IMR-90 (cell line): Measurements from ENCODE around the gene CCDC27. TPM values are rescaled to one million over a fixed set of nuclear protein-coding genes. Genes with fewer than 3 reads are reported as not detected.

Experiments used
- ATAC-seq: fragments of 200-7000 bp; cut with Tn5 transposase; 2 replicates; pipeline ENCODE4 v1.9.1; 2020; ENCODE audit warnings: low read depth, mild to moderate bottlenecking, moderate library complexity
- BruUV-seq: library from RNA; stranded (reverse); fragments of 400-500 nt; replicated peaks from 2 replicates; lab custom pipeline; 2021; lab: Mats Ljungman, UMichigan
- CTCF ChIA-PET: fragments of 300-600 bp; formaldehyde crosslinking; extraction: SDS; loops from one replicate; lab custom pipeline; 2021; ENCODE audit warnings: antibody characterized with exemption; lab: Yijun Ruan, JAX
- POLR2A ChIA-PET: fragments of 300-600 bp; sonication (Branson Sonifier 250); formaldehyde crosslinking; loops from one replicate; lab custom pipeline; 2022; ENCODE audit warnings: antibody characterized with exemption; ENCODE audit not compliant: unreplicated experiment; lab: Charles Lee
- DNase-seq: peaks from one replicate; pipeline ENCODE4 v3.0.0; 2013
- H2AFZ ChIP-seq: replicated peaks from 2 replicates; pipeline ENCODE3; 2013; ENCODE audit warnings: low read length, mild to moderate bottlenecking; ENCODE audit not compliant: poor library complexity
- H2AK5ac ChIP-seq: 2 replicates; pipeline ENCODE4 v1.6.1; 2013; ENCODE audit warnings: low read depth, low read length, inconsistent platforms
- H2AK9ac ChIP-seq: replicated peaks from 2 replicates; pipeline ENCODE3; 2013; ENCODE audit warnings: mild to moderate bottlenecking, low read depth, low read length, moderate library complexity; ENCODE audit not compliant: poor library complexity
- H2BK120ac ChIP-seq: 2 replicates; pipeline ENCODE4 v1.6.1; 2013; ENCODE audit warnings: low read depth, low read length, inconsistent platforms
- H2BK15ac ChIP-seq: 3 replicates; pipeline ENCODE4 v1.6.1; 2013; ENCODE audit warnings: low read depth, low read length, inconsistent platforms
- H2BK20ac ChIP-seq: 2 replicates; pipeline ENCODE4 v1.6.1; 2013; ENCODE audit warnings: low read depth, mild to moderate bottlenecking, inconsistent platforms, low read length, moderate library complexity
- H2BK5ac ChIP-seq: 2 replicates; pipeline ENCODE4 v1.6.1; 2013; ENCODE audit warnings: mild to moderate bottlenecking, low read depth, low read length, inconsistent platforms; ENCODE audit not compliant: poor library complexity, severe bottlenecking
- H3K14ac ChIP-seq: replicated peaks from 2 replicates; pipeline ENCODE4 v1.6.1; 2013; ENCODE audit warnings: low read depth, low read length, inconsistent platforms
- H3K18ac ChIP-seq: 2 replicates; pipeline ENCODE4 v1.6.1; 2013; ENCODE audit warnings: low read depth, low read length, control low read depth
- H3K23ac ChIP-seq: 2 replicates; pipeline ENCODE4 v1.6.1; 2013; ENCODE audit warnings: low read depth, low read length, inconsistent platforms
- H3K27ac ChIP-seq: 2 replicates; pipeline ENCODE4 v1.5.1; 2013; ENCODE audit warnings: mild to moderate bottlenecking, control low read depth, low read length; ENCODE audit not compliant: insufficient read depth
- H3K27me3 ChIP-seq: 2 replicates; pipeline ENCODE4 v1.6.1; 2013; ENCODE audit warnings: low read length; ENCODE audit not compliant: control insufficient read depth, insufficient read depth
- H3K36me3 ChIP-seq: 2 replicates; pipeline ENCODE4 v1.6.1; 2013; ENCODE audit warnings: low read length, mixed read lengths; ENCODE audit not compliant: control insufficient read depth, insufficient read depth
- H3K4ac ChIP-seq: 2 replicates; pipeline ENCODE4 v1.6.1; 2013; ENCODE audit warnings: low read depth, low read length, inconsistent platforms
- H3K4me1 ChIP-seq: 2 replicates; pipeline ENCODE4 v1.6.1; 2013; ENCODE audit warnings: low read length, mixed read lengths; ENCODE audit not compliant: control insufficient read depth, insufficient read depth
- H3K4me2 ChIP-seq: 2 replicates; pipeline ENCODE4 v1.6.1; 2013; ENCODE audit warnings: low read depth, mild to moderate bottlenecking, control low read depth, low read length, moderate library complexity
- H3K4me3 ChIP-seq: 2 replicates; pipeline ENCODE4 v1.5.1; 2013; ENCODE audit warnings: low read depth, mild to moderate bottlenecking, control low read depth, low read length, moderate library complexity; ENCODE audit not compliant: insufficient read depth
- H3K56ac ChIP-seq: 2 replicates; pipeline ENCODE4 v1.6.1; 2013; ENCODE audit warnings: low read length, inconsistent platforms; ENCODE audit not compliant: insufficient read depth; ENCODE audit errors: extremely low read depth
- H3K79me1 ChIP-seq, 2 experiments: 2 replicates each; pipeline ENCODE4 v1.6.1; 2013; ENCODE audit warnings: low read length in 2 of 2, inconsistent platforms in 1 of 2, low read depth in 1 of 2
- H3K9ac ChIP-seq: 2 replicates; pipeline ENCODE4 v1.6.1; 2013; ENCODE audit warnings: low read depth, low read length, control low read depth
- H3K9me1 ChIP-seq: 2 replicates; pipeline ENCODE4 v1.6.1; 2013; ENCODE audit warnings: low read length, inconsistent platforms; ENCODE audit not compliant: insufficient read depth
- H3K9me3 ChIP-seq: 2 replicates; pipeline ENCODE4 v1.6.1; 2013; ENCODE audit warnings: low read length; ENCODE audit not compliant: control insufficient read depth, insufficient read depth
- H4K20me1 ChIP-seq: 2 replicates; pipeline ENCODE4 v1.6.1; 2013; ENCODE audit warnings: low read length, inconsistent platforms; ENCODE audit not compliant: insufficient read depth
- H4K5ac ChIP-seq: 2 replicates; pipeline ENCODE4 v1.6.1; 2013; ENCODE audit warnings: mild to moderate bottlenecking, low read depth, low read length, control low read depth
- H4K8ac ChIP-seq, 2 experiments: 2 replicates each; pipeline ENCODE4 v1.6.1; 2013; ENCODE audit warnings: low read depth in 2 of 2, low read length in 2 of 2, control low read depth in 1 of 2, inconsistent platforms in 1 of 2
- H4K91ac ChIP-seq: 2 replicates; pipeline ENCODE4 v1.6.1; 2013; ENCODE audit warnings: low read depth, low read length, inconsistent platforms; ENCODE audit not compliant: insufficient read depth
- MXI1 ChIP-seq: IDR thresholded peaks from 2 replicates; pipeline ENCODE4 v1.6.1; 2012; ENCODE audit warnings: low read depth, mild to moderate bottlenecking, low read length, moderate library complexity, borderline replicate concordance
- WGBS, 2 experiments: methylation state at CpG; one replicate each; pipeline versions ENCODE4 v1.1.5 to v1.1.7; 2013; ENCODE audit warnings: missing lambda C conversion rate in 2 of 2; ENCODE audit not compliant: insufficient read length in 1 of 2; ENCODE audit errors: extremely low coverage in 2 of 2; 5-methylcytosine and 5-hydroxymethylcytosine counted together
- dilution Hi-C: fragments of 300-500 bp; cut with HindIII; formaldehyde crosslinking; loops from one replicate; pipeline ENCODE4 v1.14.3; 2018; ENCODE audit warnings: low sequenced_read_pairs; ENCODE audit not compliant: unreplicated experiment
- in situ Hi-C: fragments of 300-500 bp; cut with MboI; formaldehyde crosslinking; loops from 3 replicates; pipeline ENCODE4 v1.14.3; 2019; ENCODE audit warnings: low sequenced_read_pairs, inconsistent platforms, mixed read lengths
- intact Hi-C: fragments of 100-400 bp; cut with micrococcal nuclease; formaldehyde crosslinking; loops from 2 replicates; pipeline ENCODE4 v1.10.0; 2022
- polyA plus RNA-seq, 3 experiments: library from polyadenylated mRNA; depleted of rRNA; stranded (reverse); fragments of >200 nt; gene quantifications; 2 replicates each; pipeline ENCODE4 v1.2.3, GENCODE V29; 2012; ENCODE audit warnings: low replicate concordance in 1 of 3
- total RNA-seq: library from RNA; depleted of rRNA; stranded (reverse); fragments of >200 nt; gene quantifications from 2 replicates; pipeline ENCODE4 v1.2.3, GENCODE V29; 2012
- TF ChIP-seq, protein P1 (sequence below): fragments of 150-350 bp; IDR thresholded peaks from 2 replicates; pipeline ENCODE4 v1.6.1; 2017; ENCODE audit warnings: mild to moderate bottlenecking, antibody characterized with exemption, low read length, low read depth

The CCDC27 gene
- total and polyA plus RNA-seq, 2 of the 4 experiments (the other 2 are of a cell fraction): not detected

DNA sequence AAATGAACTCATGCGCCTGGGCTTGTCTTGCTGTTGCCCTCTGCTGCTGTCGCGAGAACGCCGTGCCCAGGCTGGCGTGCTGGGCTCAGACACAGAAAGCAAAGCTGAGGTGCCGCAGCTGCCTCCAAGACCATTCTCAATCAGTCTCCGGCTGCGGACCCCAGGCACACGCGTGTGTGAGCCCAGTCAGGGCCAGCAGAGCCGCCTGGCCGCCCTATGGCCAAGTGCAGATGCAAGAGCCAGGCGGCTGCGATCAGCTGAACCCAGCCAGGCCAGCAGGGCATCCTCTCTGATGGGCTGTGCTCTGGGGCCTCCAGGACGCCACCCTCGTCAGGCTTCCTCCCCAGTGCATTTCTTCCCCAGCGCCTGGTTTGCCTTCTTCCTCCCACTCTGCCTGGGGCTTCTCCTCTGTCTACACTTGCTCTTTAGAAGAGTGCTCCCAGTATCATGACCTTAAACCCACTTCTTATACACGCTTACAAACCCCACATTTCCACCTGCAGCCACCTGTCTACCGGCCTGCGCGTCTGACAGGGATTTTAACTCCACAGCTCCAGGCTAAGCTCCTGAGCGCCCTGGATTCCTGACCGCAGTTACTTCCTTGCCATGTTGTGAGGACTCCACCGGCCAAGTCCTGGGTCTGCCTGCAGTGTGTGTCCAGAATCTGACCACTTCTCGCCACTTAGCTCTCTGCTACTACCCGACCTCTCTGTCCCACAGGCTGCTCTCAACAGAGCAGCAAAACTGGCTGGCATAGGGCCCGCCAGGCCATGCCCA is 65.8 kb downstream of the CCDC27 start:
- Histone ChIP-seq H3K14ac (no peak overlapping the region), H3K9me1 (no peaks in the 10 kb centered on the region), H2AFZ (no peak overlapping the region), H3K27me3 (no peaks in the 10 kb centered on the region), H3K9me3 (no peaks in the 10 kb centered on the region), H3K4me1 (no peaks in the 10 kb centered on the region), H3K36me3 (peaks cover 33% of the 10 kb centered on the region), H2AK5ac (no peak overlapping the region), H3K9ac (no peak overlapping the region), H3K18ac (no peak overlapping the region), H3K4ac (no peak overlapping the region), H3K56ac (no peak overlapping the region), H3K27ac (no peak overlapping the region), H4K8ac (no peak overlapping the region), H2AK9ac (peak overlapping the region; percentile 40), H3K4me2 (no peak overlapping the region), H2BK5ac (no peak overlapping the region), H4K91ac (no peak overlapping the region), H4K20me1 (no peaks in the 10 kb centered on the region), H3K4me3 (no peak overlapping the region), H2BK20ac (no peak overlapping the region), H2BK15ac (no peak overlapping the region), H2BK120ac (no peak overlapping the region), H3K79me1 (no peaks in the 10 kb centered on the region), H4K5ac (no peak overlapping the region), H3K23ac (no peak overlapping the region)
- ATAC-seq (no peak), DNase-seq (no peak)
- 89% methylated on average over 22 of the region's 28 CpGs; no CpG with 5 or more reads in 1 of the 2 experiments for WGBS, 2 experiments
- BruUV-seq: no TSS peak
- intact Hi-C loops: no loop called here
- in situ Hi-C loops: no loop called here
- ChIA-PET CTCF (no interaction called here), POLR2A (no interaction called here)
- dilution Hi-C loops: no loop called here
- TF ChIP-seq MXI1: no peak
- TF ChIP-seq, protein P1, sequence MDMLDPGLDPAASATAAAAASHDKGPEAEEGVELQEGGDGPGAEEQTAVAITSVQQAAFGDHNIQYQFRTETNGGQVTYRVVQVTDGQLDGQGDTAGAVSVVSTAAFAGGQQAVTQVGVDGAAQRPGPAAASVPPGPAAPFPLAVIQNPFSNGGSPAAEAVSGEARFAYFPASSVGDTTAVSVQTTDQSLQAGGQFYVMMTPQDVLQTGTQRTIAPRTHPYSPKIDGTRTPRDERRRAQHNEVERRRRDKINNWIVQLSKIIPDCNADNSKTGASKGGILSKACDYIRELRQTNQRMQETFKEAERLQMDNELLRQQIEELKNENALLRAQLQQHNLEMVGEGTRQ: no peak
